Measurements from ENCODE around the gene TAOK3. TPM values are rescaled to one million over a fixed set of nuclear protein-coding genes. Genes with fewer than 3 reads are reported as not detected.

Gene TAOK3
- total RNA-seq, 2 donors from 2014 or later: 52.3 to 59.6 TPM

DNA sequence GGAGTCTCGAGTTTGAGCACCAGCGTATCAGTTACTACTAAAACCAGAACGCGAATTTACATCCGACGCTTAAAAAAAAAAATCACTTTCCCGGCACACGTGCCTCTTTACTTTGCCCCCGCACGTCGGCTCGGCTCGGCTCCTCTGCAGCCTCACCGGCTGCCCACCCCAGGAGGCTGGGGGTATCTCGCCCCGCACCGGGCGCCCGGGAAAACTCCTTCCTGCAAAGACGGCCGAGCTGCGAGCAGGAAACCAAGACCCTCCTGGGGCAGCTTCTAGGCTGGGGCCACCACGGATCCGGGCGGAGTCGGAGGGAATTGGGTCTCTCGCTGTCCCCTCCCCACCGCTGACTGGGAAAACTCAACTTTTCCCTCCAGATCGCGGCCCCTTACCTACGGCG lies 269.5 kb downstream of the TAOK3 start:
- H3K27me3 ChIP-seq (replicated peaks; ENCODE audit: insufficient read depth): no peaks in the 10 kb centered on the region
- peaks cover 3 to 6% of the 10 kb centered on the region in 2 donors for H3K4me1 ChIP-seq (ENCODE audit: control insufficient read depth in 1 of 2, low read depth in 2 of 2)
- TF ChIP-seq, protein P1, sequence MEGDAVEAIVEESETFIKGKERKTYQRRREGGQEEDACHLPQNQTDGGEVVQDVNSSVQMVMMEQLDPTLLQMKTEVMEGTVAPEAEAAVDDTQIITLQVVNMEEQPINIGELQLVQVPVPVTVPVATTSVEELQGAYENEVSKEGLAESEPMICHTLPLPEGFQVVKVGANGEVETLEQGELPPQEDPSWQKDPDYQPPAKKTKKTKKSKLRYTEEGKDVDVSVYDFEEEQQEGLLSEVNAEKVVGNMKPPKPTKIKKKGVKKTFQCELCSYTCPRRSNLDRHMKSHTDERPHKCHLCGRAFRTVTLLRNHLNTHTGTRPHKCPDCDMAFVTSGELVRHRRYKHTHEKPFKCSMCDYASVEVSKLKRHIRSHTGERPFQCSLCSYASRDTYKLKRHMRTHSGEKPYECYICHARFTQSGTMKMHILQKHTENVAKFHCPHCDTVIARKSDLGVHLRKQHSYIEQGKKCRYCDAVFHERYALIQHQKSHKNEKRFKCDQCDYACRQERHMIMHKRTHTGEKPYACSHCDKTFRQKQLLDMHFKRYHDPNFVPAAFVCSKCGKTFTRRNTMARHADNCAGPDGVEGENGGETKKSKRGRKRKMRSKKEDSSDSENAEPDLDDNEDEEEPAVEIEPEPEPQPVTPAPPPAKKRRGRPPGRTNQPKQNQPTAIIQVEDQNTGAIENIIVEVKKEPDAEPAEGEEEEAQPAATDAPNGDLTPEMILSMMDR (IDR thresholded peaks at IDR 0.05): no peak
- H3K4me3 ChIP-seq: peak overlapping the region; percentile 83
- no peak for ATAC-seq (ENCODE audit: insufficient number of reproducible peaks, low FRiP score, low read depth)
- DNase-seq (ENCODE audit: low spot score): no peak
- H3K27ac ChIP-seq: peak overlapping the region; percentile 37 to 60
- H3K36me3 ChIP-seq: no peaks in the 10 kb centered on the region
- H3K9me3 ChIP-seq: no peaks in the 10 kb centered on the region

GRCh38 chr12:118102609-118103008 lies 270.1 kb downstream of the TAOK3 start:
- Histone ChIP-seq H3K27ac (no peak overlapping the region), H3K9me3 (no peaks in the 10 kb centered on the region), H3K4me3 (peak overlapping the region; percentile 83), H3K4me1 (ENCODE audit: control insufficient read depth in 1 of 2, low read depth in 2 of 2) (peaks cover 3 to 6% of the 10 kb centered on the region in 2 donors), H3K27me3 (replicated peaks; ENCODE audit: insufficient read depth) (no peaks in the 10 kb centered on the region), H3K36me3 (no peaks in the 10 kb centered on the region)
- TF ChIP-seq, protein P1 (IDR thresholded peaks at IDR 0.05): no peak
- ATAC-seq (ENCODE audit: insufficient number of reproducible peaks, low FRiP score, low read depth): no peak
- DNase-seq (ENCODE audit: low spot score): no peak

DNA sequence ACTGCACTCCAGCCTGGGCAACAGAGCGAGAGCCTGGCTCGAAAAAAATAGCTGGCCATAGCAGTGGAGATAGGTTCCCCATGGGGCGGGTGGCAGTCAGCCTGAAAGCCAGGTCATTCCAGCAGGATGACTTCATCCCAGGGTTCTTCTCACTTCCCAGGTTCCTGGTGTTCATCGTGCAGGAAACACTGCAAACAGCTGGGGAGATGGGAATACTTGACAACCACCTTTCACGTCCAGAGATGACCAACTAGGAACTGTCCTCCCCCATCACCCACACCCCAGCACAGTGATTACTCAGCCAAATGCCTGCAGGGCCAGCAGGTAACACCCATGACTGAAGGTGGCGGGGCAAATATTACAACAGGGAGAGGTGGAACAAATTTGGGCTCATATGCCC lies 270.6 kb downstream of the TAOK3 start:
- no peaks in the 10 kb centered on the region for H3K9me3 ChIP-seq
- ATAC-seq (ENCODE audit: insufficient number of reproducible peaks, low FRiP score, low read depth) (no peak), DNase-seq (ENCODE audit: low spot score) (no peak)
- H3K4me1 ChIP-seq (ENCODE audit: control insufficient read depth in 1 of 2, low read depth in 2 of 2): peaks cover 3 to 6% of the 10 kb centered on the region in 2 donors
- H3K27ac ChIP-seq: no peak overlapping the region
- no peaks in the 10 kb centered on the region for H3K36me3 ChIP-seq
- no peaks in the 10 kb centered on the region for H3K27me3 ChIP-seq (replicated peaks; ENCODE audit: insufficient read depth)
- TF ChIP-seq, protein P1 (IDR thresholded peaks at IDR 0.05): no peak
- no peak overlapping the region for H3K4me3 ChIP-seq

DNA sequence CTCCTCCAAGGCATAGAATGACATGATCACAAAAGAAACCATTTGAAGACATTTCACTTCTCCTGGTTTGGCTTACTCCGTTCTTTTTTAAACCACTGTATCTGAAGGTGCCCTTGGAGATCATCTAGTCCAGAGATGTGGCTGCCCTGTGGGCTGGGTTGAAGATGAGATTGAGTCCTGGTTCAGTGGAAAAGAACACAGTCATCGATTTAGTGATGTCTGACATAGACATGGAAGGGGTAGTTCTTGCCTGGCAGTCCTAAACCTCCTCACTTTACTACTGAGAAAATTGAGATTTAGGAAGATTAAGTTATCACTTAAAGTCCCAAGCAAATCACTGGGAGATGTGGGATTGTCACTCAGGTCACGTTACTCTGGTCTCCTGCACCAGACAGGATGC lies 271.7 kb downstream of the TAOK3 start:
- TF ChIP-seq, protein P1 (IDR thresholded peaks at IDR 0.05): no peak
- Histone ChIP-seq H3K4me1 (ENCODE audit: control insufficient read depth in 1 of 2, low read depth in 2 of 2) (peaks cover 3 to 6% of the 10 kb centered on the region in 2 donors), H3K4me3 (no peak overlapping the region), H3K36me3 (no peaks in the 10 kb centered on the region), H3K27me3 (replicated peaks; ENCODE audit: insufficient read depth) (no peaks in the 10 kb centered on the region), H3K27ac (no peak overlapping the region), H3K9me3 (no peaks in the 10 kb centered on the region)
- DNase-seq (ENCODE audit: low spot score) (no peak), ATAC-seq (ENCODE audit: insufficient number of reproducible peaks, low FRiP score, low read depth) (no peak)

Other genes starting within 250 kb of the TAOK3 start
- 100 to 1,000 TPM; 248 to 385 TPM for gene PEBP1, start 236.8 kb downstream of the TAOK3 start, total RNA-seq
- 10 to 100 TPM; 46.2 to 48.2 TPM for gene SUDS3, start 3.6 kb upstream of the TAOK3 start, total RNA-seq

Measured in thoracic aorta (tissue), 2 donors.